Upper lobe of right lung (tissue), 1 donor: ENCODE data around the gene UNC80. TPM values are rescaled to one million over a fixed set of nuclear protein-coding genes. Genes with fewer than 3 reads are reported as not detected.

ENCODE experiments used
- ATAC-seq: fragments of 200-7000 bp; cut with Tn5 transposase; one replicate; pipeline ENCODE4 v1.9.1; 2020; ENCODE audit warnings: mild to moderate bottlenecking, moderate library complexity
- DNase-seq: peaks from one replicate; pipeline ENCODE4 v3.0.0-alpha.2; 2020
- H3K27ac ChIP-seq: fragments of 200-600 bp; one replicate; pipeline ENCODE4 v1.8.0; 2022
- H3K27me3 ChIP-seq: fragments of 200-600 bp; one replicate; pipeline ENCODE4 v1.8.0; 2022; ENCODE audit warnings: mild to moderate bottlenecking
- H3K36me3 ChIP-seq: fragments of 200-600 bp; one replicate; pipeline ENCODE4 v1.8.0; 2022
- H3K4me1 ChIP-seq: fragments of 200-600 bp; one replicate; pipeline ENCODE4 v1.8.0; 2022
- H3K4me3 ChIP-seq: fragments of 200-600 bp; one replicate; pipeline ENCODE4 v1.8.0; 2022; ENCODE audit warnings: mild to moderate bottlenecking
- H3K9me3 ChIP-seq: fragments of 200-600 bp; one replicate; pipeline ENCODE4 v1.8.0; 2022
- intact Hi-C: fragments of 100-400 bp; cut with DNase I; formaldehyde crosslinking; loops from one replicate; pipeline ENCODE4 v1.11.0; 2022
- total RNA-seq: library from RNA; stranded (reverse); fragmentation: NEBNext Ultra II Directional; extraction: Animal tissue kit (Norgen Biotek cat#: 25700); gene quantifications from one replicate; pipeline ENCODE4 v1.2.1, GENCODE V29; 2021
- TF ChIP-seq, protein P1 (sequence below): fragments of 200-600 bp; IDR thresholded peaks from one replicate; pipeline ENCODE4 v1.8.0; 2022; ENCODE audit warnings: antibody characterized with exemption
- donor health status: DM: no; HTN: yes; CAD: no; lungs with severe emphysema.

Gene UNC80
- total RNA-seq, 1 donor from 2014 or later = not detected

DNA sequence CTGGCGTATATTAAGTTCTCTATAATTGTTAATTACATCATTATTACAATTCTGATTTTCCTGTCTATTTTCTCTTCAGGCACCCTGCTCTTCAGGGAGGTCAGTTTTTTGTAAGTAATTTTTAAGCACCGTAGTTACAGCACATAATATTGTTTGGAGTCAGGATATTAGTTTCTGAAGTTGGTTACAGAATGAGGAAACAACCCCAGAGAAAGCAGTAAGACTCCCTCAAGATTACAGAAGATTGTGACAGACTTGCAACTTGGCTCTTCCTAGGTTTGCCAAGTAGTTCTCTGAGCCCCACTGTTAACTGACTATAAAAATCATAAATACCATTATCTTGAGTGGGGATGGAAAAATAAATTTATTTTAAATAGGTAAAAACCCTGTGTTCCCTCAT lies 231.7 kb downstream of the UNC80 start:
- H3K27me3 ChIP-seq = no peaks in the 10 kb centered on the region
- DNase-seq (no peak), ATAC-seq (no peak)
- intact Hi-C loops = no loop called here
- H3K4me1 ChIP-seq = peaks cover 32% of the 10 kb centered on the region
- no peaks in the 10 kb centered on the region for H3K9me3 ChIP-seq
- H3K36me3 ChIP-seq = no peaks in the 10 kb centered on the region
- TF ChIP-seq, protein P1, sequence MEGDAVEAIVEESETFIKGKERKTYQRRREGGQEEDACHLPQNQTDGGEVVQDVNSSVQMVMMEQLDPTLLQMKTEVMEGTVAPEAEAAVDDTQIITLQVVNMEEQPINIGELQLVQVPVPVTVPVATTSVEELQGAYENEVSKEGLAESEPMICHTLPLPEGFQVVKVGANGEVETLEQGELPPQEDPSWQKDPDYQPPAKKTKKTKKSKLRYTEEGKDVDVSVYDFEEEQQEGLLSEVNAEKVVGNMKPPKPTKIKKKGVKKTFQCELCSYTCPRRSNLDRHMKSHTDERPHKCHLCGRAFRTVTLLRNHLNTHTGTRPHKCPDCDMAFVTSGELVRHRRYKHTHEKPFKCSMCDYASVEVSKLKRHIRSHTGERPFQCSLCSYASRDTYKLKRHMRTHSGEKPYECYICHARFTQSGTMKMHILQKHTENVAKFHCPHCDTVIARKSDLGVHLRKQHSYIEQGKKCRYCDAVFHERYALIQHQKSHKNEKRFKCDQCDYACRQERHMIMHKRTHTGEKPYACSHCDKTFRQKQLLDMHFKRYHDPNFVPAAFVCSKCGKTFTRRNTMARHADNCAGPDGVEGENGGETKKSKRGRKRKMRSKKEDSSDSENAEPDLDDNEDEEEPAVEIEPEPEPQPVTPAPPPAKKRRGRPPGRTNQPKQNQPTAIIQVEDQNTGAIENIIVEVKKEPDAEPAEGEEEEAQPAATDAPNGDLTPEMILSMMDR = no peak
- peak overlapping the region; percentile 99 for H3K4me3 ChIP-seq
- H3K27ac ChIP-seq = peak overlapping the region; percentile 80

DNA sequence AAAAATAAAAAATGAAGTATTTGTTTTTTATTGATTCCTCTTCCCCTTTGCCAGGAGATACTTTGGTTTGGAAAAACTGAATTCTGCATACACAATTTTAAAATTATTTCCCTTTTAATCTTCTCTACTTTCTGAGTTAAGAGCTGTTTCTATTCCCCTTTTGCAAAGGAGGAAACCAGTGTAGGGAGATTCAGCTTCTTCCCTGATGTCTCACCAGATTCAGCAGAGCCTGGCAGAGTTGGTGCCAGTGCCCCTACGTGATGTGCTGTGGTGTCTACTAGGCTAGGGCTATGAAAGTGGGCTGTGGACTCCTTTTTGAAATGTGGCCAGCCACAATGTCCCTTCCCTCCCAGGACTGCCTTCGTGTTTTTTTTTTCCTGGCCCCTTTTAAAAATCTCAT lies 233.2 kb downstream of the UNC80 start:
- intact Hi-C loops = no loop called here

DNA sequence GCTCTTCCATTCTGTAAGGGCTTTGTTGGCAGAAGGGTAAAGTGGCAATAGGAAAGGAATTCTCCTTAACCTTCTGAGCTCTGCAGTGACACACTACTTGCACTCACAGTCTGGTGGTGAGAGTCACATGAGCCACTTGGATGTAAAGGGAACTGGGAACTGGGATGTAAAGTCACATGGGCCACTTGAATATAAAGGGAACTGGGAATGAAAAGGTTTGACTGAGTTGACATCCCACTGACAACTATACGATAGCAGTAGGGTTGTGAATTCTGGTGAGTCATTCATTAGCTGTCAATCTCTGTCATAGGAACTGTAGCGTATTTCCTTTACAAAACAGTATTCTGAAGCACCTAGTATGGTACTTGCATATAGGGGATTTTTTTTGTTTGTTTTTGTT lies 236.3 kb downstream of the UNC80 start:
- DNase-seq = no peak
- H3K4me3 ChIP-seq = no peak overlapping the region
- no peak overlapping the region for H3K27ac ChIP-seq
- ATAC-seq = peak; percentile 83
- H3K36me3 ChIP-seq = peaks cover 14% of the 10 kb centered on the region
- TF ChIP-seq, protein P1 = no peak
- intact Hi-C loops = no loop called here
- H3K4me1 ChIP-seq = peaks cover 28% of the 10 kb centered on the region
- no peaks in the 10 kb centered on the region for H3K9me3 ChIP-seq
- no peaks in the 10 kb centered on the region for H3K27me3 ChIP-seq

More for the DNA sequence above, 233.2 kb downstream of the UNC80 start:
- Histone ChIP-seq H3K27me3 (no peaks in the 10 kb centered on the region), H3K4me3 (no peak overlapping the region), H3K9me3 (no peaks in the 10 kb centered on the region), H3K27ac (no peak overlapping the region), H3K36me3 (no peaks in the 10 kb centered on the region), H3K4me1 (peaks cover 32% of the 10 kb centered on the region)
- TF ChIP-seq, protein P1 = no peak
- DNase-seq (no peak), ATAC-seq (no peak)

DNA sequence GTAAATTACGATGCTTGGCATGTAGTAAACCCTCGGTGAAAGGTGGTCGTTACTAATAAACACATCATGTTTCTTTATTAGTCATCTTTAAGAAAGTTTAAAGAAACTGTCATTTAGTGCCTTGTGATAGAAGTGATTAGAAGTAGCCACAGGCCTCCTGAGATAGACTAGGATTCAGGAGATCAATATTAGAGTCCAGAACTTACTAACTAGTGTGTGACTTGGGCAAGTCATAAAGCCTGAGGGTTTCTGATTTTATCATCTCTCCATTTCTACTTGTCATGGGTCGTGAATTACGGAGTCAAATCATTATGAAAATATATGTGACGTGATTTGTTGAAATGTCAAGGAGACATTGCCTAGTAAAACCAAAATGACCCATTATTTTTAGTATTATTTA lies 237.5 kb downstream of the UNC80 start:
- DNase-seq = no peak
- no peak overlapping the region for H3K27ac ChIP-seq
- H3K27me3 ChIP-seq = no peaks in the 10 kb centered on the region
- H3K4me3 ChIP-seq = no peak overlapping the region
- intact Hi-C loops = no loop called here
- TF ChIP-seq, protein P1 = no peak
- peaks cover 27% of the 10 kb centered on the region for H3K36me3 ChIP-seq
- H3K9me3 ChIP-seq = no peaks in the 10 kb centered on the region
- no peak for ATAC-seq
- H3K4me1 ChIP-seq = peaks cover 17% of the 10 kb centered on the region

DNA sequence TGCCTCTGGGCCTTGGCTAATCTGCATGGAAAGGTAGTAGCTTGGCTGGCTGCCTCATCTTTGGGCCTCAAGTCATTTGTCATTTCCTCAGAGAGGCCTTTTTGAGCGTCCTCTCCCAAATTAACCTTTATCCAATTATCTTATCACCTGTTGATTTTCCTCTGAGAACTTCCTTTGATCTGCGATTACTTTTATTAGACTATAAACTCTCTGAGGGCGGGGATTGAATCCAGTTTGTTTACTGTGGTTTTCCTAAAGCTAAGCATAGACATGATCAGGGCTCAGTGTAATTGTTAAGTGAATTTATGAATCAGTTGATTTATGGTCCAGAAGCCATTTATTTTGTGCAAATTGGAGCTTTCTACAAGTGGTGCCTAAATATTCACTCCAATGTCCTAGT lies 238.3 kb downstream of the UNC80 start:
- TF ChIP-seq, protein P1 = no peak
- DNase-seq (no peak), ATAC-seq (no peak)
- peaks cover 35% of the 10 kb centered on the region for H3K36me3 ChIP-seq
- H3K27me3 ChIP-seq = no peaks in the 10 kb centered on the region
- H3K27ac ChIP-seq = no peak overlapping the region
- peaks cover 9% of the 10 kb centered on the region for H3K4me1 ChIP-seq
- H3K4me3 ChIP-seq = no peak overlapping the region
- no peaks in the 10 kb centered on the region for H3K9me3 ChIP-seq
- intact Hi-C loops = no loop called here

DNA sequence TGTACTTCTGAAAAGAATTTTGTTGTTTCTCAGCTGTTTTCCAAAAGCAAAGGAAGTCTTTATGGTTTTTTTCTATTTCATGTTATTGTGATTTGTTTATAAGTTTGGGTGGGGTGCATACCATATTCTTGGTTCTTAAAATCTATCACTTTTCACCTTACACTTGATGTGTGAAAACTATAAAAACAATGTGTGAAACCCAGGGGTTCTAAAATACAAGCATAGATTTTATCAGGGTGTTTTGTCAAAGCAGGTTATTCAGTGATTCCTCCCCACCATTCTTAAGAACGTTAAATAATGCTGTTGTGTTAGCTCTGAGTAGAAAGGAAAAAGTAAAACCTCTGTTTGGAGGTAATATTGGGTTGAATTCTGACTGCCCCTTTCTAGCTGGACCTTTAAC lies 248.5 kb downstream of the UNC80 start:
- Histone ChIP-seq H3K4me1 (no peaks in the 10 kb centered on the region), H3K36me3 (peaks cover 100% of the 10 kb centered on the region), H3K27me3 (no peaks in the 10 kb centered on the region), H3K4me3 (no peak overlapping the region), H3K9me3 (no peaks in the 10 kb centered on the region), H3K27ac (no peak overlapping the region)
- TF ChIP-seq, protein P1 = no peak
- intact Hi-C loops = no loop called here
- ATAC-seq (no peak), DNase-seq (no peak)
